ENCODE measurements around the gene PDK2. TPM values are rescaled to one million over a fixed set of nuclear protein-coding genes. Genes with fewer than 3 reads are reported as not detected.

The PDK2 gene
- total and polyA plus RNA-seq, 2 experiments from 2014 or later = 12.0 to 15.9 TPM

DNA sequence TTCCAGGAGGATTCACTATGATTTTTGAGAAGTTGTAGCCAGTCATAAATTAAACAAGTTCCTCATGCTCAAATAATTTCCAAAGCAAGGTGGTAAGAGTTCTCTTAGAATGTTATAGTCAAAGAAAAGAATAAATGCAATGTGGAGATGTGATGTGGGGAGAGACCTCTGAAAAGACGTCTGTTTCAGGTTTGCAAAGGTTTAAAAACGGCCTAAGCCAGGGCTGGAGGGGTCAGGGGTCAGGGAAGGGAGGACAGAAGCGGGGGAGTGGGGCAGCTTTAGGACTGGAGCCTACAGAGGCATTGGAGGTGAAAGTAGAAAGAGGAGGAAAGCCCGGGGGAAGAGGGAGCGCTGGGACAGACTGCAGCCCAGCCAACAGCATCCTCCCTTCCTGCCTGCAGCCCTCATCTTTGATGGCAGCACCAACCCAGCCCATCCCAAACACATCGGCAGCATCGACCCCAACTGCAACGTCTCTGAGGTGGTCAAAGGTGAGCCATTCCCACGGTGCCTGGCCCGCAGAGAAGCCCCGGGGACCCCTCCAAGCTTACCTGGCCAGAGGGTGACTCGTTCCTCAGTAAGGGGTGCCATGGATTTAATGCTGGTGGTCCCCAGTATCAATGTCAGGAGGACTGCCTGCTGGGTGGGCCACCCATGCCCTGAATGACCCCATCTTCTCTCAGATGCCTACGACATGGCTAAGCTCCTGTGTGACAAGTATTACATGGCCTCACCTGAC, 11.4 kb downstream of the PDK2 start:
- H3F3A ChIP-seq (replicated peaks; ENCODE audit: low read depth) = no peaks in the 10 kb centered on the region
- H3K9me2 ChIP-seq (ENCODE audit: insufficient read depth) = no peaks in the 10 kb centered on the region
- no peaks in the 10 kb centered on the region; the same call in 1 of the 3 replicates for H3K36me3 Mint-ChIP-seq (ENCODE audit: low read depth)
- peaks cover 4% of the 10 kb centered on the region; the same call in 1 of the 2 replicates for H3K4me1 ChIP-seq (ENCODE audit: insufficient read depth)
- peaks cover 13% of the 10 kb centered on the region for H3K27me3 Mint-ChIP-seq (ENCODE audit: insufficient read depth, low read depth, poor library complexity)
- no peak overlapping the region for H3K4me2 ChIP-seq
- TF ChIP-seq ZNF114 (CRISPR knock-in tag; IDR thresholded peaks at IDR 0.05) = no peak
- TF ChIP-seq ZNF331 (CRISPR knock-in tag; IDR thresholded peaks at IDR 0.05; ENCODE audit: low read depth) = no peak
- no peak for TF ChIP-seq CTCF (conservative IDR thresholded peaks at IDR 0.05; ENCODE audit: low read depth in 2 of 2)
- no peak overlapping the region for H3K27ac ChIP-seq (ENCODE audit: low read depth)
- no peaks in the 10 kb centered on the region for H3K9me3 Mint-ChIP-seq
- DNase-seq (ENCODE audit: low spot score) (no peak), ATAC-seq (no peak)
- no peak overlapping the region for H3K4me3 Mint-ChIP-seq
- no peak overlapping the region for H3K4me3 ChIP-seq
- H2AFZ ChIP-seq = no peak overlapping the region
- H3K36me3 ChIP-seq (ENCODE audit: insufficient read depth) = no peaks in the 10 kb centered on the region
- no peaks in the 10 kb centered on the region for H4K20me1 ChIP-seq (replicated peaks; ENCODE audit: insufficient read depth)
- H3K4me1 Mint-ChIP-seq = peaks cover 6% of the 10 kb centered on the region
- H3K27ac Mint-ChIP-seq = no peak overlapping the region
- no peaks in the 10 kb centered on the region for H3K27me3 ChIP-seq (ENCODE audit: insufficient read depth)
- H3K79me2 ChIP-seq (replicated peaks; ENCODE audit: insufficient read depth) = no peaks in the 10 kb centered on the region

GRCh38 chr17:50107790-50108414, 12.8 kb downstream of the PDK2 start:
- no peak overlapping the region for H3K27ac ChIP-seq (ENCODE audit: low read depth)
- H3K79me2 ChIP-seq (replicated peaks; ENCODE audit: insufficient read depth) = no peaks in the 10 kb centered on the region
- no peaks in the 10 kb centered on the region for H3K9me3 Mint-ChIP-seq
- no peaks in the 10 kb centered on the region for H3K36me3 ChIP-seq (ENCODE audit: insufficient read depth)
- H3K4me3 Mint-ChIP-seq = no peak overlapping the region; the same call in 2 of the 3 replicates
- no peaks in the 10 kb centered on the region; the same call in 1 of the 3 replicates for H3K4me1 Mint-ChIP-seq
- no peaks in the 10 kb centered on the region for H3K9me2 ChIP-seq (ENCODE audit: insufficient read depth)
- H3K36me3 Mint-ChIP-seq (ENCODE audit: low read depth) = no peaks in the 10 kb centered on the region; the same call in 1 of the 3 replicates
- no peaks in the 10 kb centered on the region for H4K20me1 ChIP-seq (replicated peaks; ENCODE audit: insufficient read depth)
- H3K4me2 ChIP-seq = no peak overlapping the region
- H3K27me3 ChIP-seq (ENCODE audit: insufficient read depth) = no peaks in the 10 kb centered on the region
- DNase-seq (ENCODE audit: low spot score) = no peak
- H3K27ac Mint-ChIP-seq = no peak overlapping the region
- no peak overlapping the region for H2AFZ ChIP-seq
- peaks cover 12% of the 10 kb centered on the region for H3K27me3 Mint-ChIP-seq (ENCODE audit: insufficient read depth, low read depth, poor library complexity)
- ATAC-seq = no peak
- H3F3A ChIP-seq (replicated peaks; ENCODE audit: low read depth) = no peaks in the 10 kb centered on the region
- no peak overlapping the region for H3K4me3 ChIP-seq
- H3K4me1 ChIP-seq (ENCODE audit: insufficient read depth) = peaks cover 5% of the 10 kb centered on the region; the same call in 1 of the 2 replicates
- TF ChIP-seq ZNF462 (CRISPR knock-in tag; IDR thresholded peaks at IDR 0.05) (no peak), CREB1 (CRISPR knock-in tag; IDR thresholded peaks at IDR 0.05; ENCODE audit: low read depth) (no peak), REST (IDR thresholded peaks at IDR 0.05; ENCODE audit: unreplicated experiment) (no peak), POLR2AphosphoS5 (IDR thresholded peaks at IDR 0.05; ENCODE audit: low read depth) (no peak), STAT1 (IDR thresholded peaks at IDR 0.05; ENCODE audit: unreplicated experiment) (no peak), EZH2 (IDR thresholded peaks at IDR 0.05; ENCODE audit: low read depth, unreplicated experiment) (no peak)
